IPS-18a (cell line): ENCODE data around the gene SEMA3F.
"Not testable (repeated sequence)": the region's sequence is repeated elsewhere in the genome, so short reads cannot be mapped to it uniquely, and the experiment has no call there.

Source experiments
- H3K27ac ChIP-seq: one replicate; pipeline ENCODE4 v1.5.1; 2013; ENCODE audit warnings: low read length
- H3K27me3 ChIP-seq: one replicate; pipeline ENCODE4 v1.6.1; 2013; ENCODE audit warnings: mild to moderate bottlenecking, low read length; ENCODE audit not compliant: control insufficient read depth, insufficient read depth
- H3K36me3 ChIP-seq: one replicate; pipeline ENCODE4 v1.6.1; 2013; ENCODE audit warnings: low read depth, low read length; ENCODE audit not compliant: control insufficient read depth
- H3K4me1 ChIP-seq: one replicate; pipeline ENCODE4 v1.6.1; 2013; ENCODE audit warnings: low read depth, low read length; ENCODE audit not compliant: control insufficient read depth
- H3K4me3 ChIP-seq: one replicate; pipeline ENCODE4 v1.5.1; 2013; ENCODE audit warnings: low read length
- H3K9ac ChIP-seq: one replicate; pipeline ENCODE4 v1.6.1; 2013; ENCODE audit warnings: mild to moderate bottlenecking, low read length, moderate library complexity
- H3K9me3 ChIP-seq: one replicate; pipeline ENCODE4 v1.6.1; 2013; ENCODE audit warnings: low read depth, low read length; ENCODE audit not compliant: control insufficient read depth

Gene SEMA3F

DNA sequence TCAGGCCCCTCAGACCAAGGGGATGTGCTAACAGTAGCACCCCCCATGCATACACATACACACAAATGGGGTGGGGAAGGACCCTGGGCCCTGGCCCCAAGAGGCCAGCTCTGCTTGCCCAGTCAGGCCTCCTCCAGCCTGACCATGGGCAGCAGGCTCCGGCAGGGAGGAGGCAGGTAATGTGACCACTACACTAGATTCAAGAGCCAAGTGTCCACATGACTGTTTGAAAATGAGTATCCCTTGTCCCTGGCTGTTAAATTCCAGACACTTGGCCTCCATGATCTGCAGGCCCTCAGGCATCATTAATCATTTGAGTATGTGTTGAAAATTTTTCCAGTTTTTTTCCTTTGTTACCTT lies 67.0 kb downstream of the SEMA3F start:
- Histone ChIP-seq H3K36me3 (no peaks in the 10 kb centered on the region), H3K27ac (no peak overlapping the region), H3K4me1 (no peaks in the 10 kb centered on the region), H3K9ac (no peak overlapping the region), H3K27me3 (peaks cover 8% of the 10 kb centered on the region), H3K4me3 (no peak overlapping the region), H3K9me3 (no peaks in the 10 kb centered on the region)

- H3K4me3 ChIP-seq, result no peak overlapping the region
- no peak overlapping the region for H3K27ac ChIP-seq
- H3K9me3 ChIP-seq, result no peaks in the 10 kb centered on the region
- H3K27me3 ChIP-seq, result peaks cover 8% of the 10 kb centered on the region
- peaks cover 7% of the 10 kb centered on the region for H3K4me1 ChIP-seq
- H3K9ac ChIP-seq, result no peak overlapping the region
- H3K36me3 ChIP-seq, result no peaks in the 10 kb centered on the region
Measured at GRCh38 chr3:50224639-50225038, 69.5 kb downstream of the SEMA3F start.

DNA sequence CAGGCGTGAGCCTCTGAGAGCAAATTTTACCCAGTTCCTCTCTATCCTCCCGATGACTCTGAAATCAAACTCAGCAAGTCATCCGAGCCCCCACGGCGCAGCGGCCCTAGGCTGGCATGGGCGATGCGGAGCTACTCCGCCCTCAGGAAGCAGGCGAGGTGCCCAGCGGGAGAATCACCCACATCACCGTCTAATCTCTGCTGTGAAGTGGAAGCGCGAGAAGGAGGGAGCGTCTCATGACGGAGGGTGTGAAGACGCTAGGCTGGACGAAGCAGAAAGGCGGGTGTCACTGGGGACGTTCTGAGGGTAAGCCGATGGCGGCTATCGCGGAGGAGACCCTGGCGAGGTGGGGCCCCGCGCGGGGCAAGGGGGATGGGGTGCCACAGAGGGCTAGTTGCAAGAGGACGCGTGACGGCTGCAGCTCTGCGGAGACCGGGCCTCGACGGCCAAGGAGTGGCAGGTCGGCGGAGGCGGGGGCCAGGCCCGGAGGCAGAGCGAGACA lies 71.8 kb downstream of the SEMA3F start:
- Histone ChIP-seq H3K36me3 (no peaks in the 10 kb centered on the region), H3K4me3 (peak overlapping the region; percentile 90), H3K27ac (no peak overlapping the region), H3K4me1 (peaks cover 7% of the 10 kb centered on the region), H3K9ac (no peak overlapping the region), H3K27me3 (peaks cover 8% of the 10 kb centered on the region), H3K9me3 (no peaks in the 10 kb centered on the region)

- peak overlapping the region; percentile 93 for H3K27ac ChIP-seq
- H3K27me3 ChIP-seq, result peaks cover 8% of the 10 kb centered on the region
- peak overlapping the region; percentile 93 for H3K9ac ChIP-seq
- H3K4me1 ChIP-seq, result peaks cover 7% of the 10 kb centered on the region
- H3K36me3 ChIP-seq, result no peaks in the 10 kb centered on the region
- no peaks in the 10 kb centered on the region for H3K9me3 ChIP-seq
- H3K4me3 ChIP-seq, result peak overlapping the region; percentile 90
Measured at GRCh38 chr3:50227390-50228183, 72.5 kb downstream of the SEMA3F start.

- H3K27ac ChIP-seq, H3K27me3 ChIP-seq: not testable (repeated sequence)
Measured at GRCh38 chr3:50228184-50228763, 73.2 kb downstream of the SEMA3F start.

GRCh38 chr3:50229490-50229889 lies 74.4 kb downstream of the SEMA3F start:
- Histone ChIP-seq H3K9ac (no peak overlapping the region), H3K9me3 (no peaks in the 10 kb centered on the region), H3K4me1 (peaks cover 7% of the 10 kb centered on the region), H3K27me3 (peaks cover 8% of the 10 kb centered on the region), H3K27ac (no peak overlapping the region), H3K36me3 (no peaks in the 10 kb centered on the region), H3K4me3 (no peak overlapping the region)

More at GRCh38 chr3:50228184-50228763, 73.2 kb downstream of the SEMA3F start:
- not testable (repeated sequence) for H3K36me3 ChIP-seq, H3K4me1 ChIP-seq, H3K9me3 ChIP-seq
- peak overlapping the region; percentile 93 for H3K9ac ChIP-seq
- H3K4me3 ChIP-seq, result peak overlapping the region; percentile 90

DNA sequence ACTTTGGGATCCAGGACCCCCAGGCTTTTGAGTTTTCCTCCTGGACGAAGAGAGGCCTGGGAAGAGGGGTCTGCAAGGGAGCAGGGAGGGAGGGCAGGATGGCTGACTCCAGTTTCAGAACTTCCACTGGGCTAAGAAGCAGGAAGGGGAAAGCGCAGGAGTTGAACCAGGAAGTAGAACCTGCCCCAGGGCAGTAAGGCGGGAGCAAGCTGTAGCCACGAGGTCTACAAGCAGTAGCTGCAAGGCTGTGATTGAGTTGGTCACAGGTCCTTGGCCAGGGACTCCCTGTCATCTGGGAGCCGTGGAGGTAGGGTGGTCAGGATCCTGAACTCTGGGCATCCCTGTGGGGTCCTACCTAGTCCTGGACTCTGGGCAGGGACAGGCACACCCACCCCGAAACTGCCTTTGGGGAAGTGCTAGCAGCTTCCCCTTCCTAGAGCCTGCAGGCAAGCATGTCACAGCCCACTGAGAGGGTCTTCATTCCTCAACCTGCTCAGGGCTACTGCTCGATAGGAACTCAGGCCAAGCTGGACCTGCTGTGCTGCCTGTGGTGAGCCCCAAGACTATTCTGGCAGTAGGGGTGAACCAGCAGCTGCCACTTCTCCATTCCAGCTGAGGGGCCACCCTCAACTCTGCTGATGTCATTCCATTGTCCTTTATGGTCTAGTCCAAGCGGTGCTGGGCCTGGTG lies 75.1 kb downstream of the SEMA3F start:
- H3K27ac ChIP-seq, result no peak overlapping the region
- no peaks in the 10 kb centered on the region for H3K9me3 ChIP-seq
- H3K4me1 ChIP-seq, result peaks cover 7% of the 10 kb centered on the region
- no peak overlapping the region for H3K4me3 ChIP-seq
- peaks cover 8% of the 10 kb centered on the region for H3K27me3 ChIP-seq
- H3K36me3 ChIP-seq, result no peaks in the 10 kb centered on the region
- no peak overlapping the region for H3K9ac ChIP-seq

GRCh38 chr3:50230794-50231125 lies 75.6 kb downstream of the SEMA3F start:
- peaks cover 8% of the 10 kb centered on the region for H3K27me3 ChIP-seq
- no peak overlapping the region for H3K9ac ChIP-seq
- H3K4me3 ChIP-seq, result no peak overlapping the region
- no peaks in the 10 kb centered on the region for H3K9me3 ChIP-seq
- no peaks in the 10 kb centered on the region for H3K36me3 ChIP-seq
- H3K4me1 ChIP-seq, result peaks cover 7% of the 10 kb centered on the region
- no peak overlapping the region for H3K27ac ChIP-seq

- Histone ChIP-seq H3K27me3 (peaks cover 5% of the 10 kb centered on the region), H3K9ac (no peak overlapping the region), H3K4me1 (peaks cover 7% of the 10 kb centered on the region), H3K36me3 (no peaks in the 10 kb centered on the region), H3K9me3 (no peaks in the 10 kb centered on the region), H3K4me3 (no peak overlapping the region), H3K27ac (no peak overlapping the region)
Measured at GRCh38 chr3:50231581-50231980, 76.5 kb downstream of the SEMA3F start.

DNA sequence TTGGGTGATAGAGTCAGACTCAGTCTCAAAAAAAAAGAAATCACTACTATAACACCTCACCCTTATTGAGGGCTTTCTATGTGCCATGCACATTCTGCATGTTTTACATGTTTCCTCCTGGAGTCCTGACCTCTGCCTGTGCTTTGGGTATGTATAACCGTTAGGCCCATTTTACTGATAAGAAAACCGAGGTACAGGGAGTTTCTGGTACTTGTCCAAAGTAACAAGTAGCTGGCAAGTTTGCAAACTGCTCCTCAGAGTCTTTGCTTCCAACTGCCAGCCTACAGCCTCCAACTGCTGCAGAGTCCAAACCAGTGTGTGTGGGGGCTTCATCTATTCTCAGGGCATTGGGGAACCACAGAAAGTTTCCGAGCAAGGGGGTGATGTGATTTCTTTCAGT lies 77.2 kb downstream of the SEMA3F start:
- no peaks in the 10 kb centered on the region for H3K27me3 ChIP-seq
- no peak overlapping the region for H3K27ac ChIP-seq
- H3K36me3 ChIP-seq, result no peaks in the 10 kb centered on the region
- H3K4me1 ChIP-seq, result peaks cover 10% of the 10 kb centered on the region
- no peak overlapping the region for H3K9ac ChIP-seq
- H3K4me3 ChIP-seq, result no peak overlapping the region
- H3K9me3 ChIP-seq, result no peaks in the 10 kb centered on the region

DNA sequence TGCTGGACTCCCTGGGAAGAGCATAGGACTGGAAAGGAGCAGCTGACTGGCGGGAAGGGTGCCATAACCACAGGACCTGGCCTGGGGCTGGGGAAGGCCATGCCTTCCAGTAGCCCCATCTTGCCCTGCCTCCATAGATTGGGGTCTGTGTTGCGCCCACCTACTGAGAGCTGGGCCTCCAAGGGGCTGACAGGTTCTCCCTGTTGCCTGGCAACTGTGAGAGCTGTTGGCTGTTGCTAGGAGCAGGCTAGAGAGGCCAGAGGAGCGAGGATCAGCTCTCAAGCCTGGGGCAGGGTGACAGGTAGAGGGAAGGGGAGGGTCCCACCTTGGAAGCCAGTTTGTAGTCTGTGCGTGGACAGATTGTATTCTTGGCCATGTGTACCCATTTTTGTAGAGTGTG lies 78.1 kb downstream of the SEMA3F start:
- no peak overlapping the region for H3K4me3 ChIP-seq
- H3K9me3 ChIP-seq, result no peaks in the 10 kb centered on the region
- peaks cover 15% of the 10 kb centered on the region for H3K4me1 ChIP-seq
- H3K27me3 ChIP-seq, result no peaks in the 10 kb centered on the region
- no peak overlapping the region for H3K9ac ChIP-seq
- H3K36me3 ChIP-seq, result no peaks in the 10 kb centered on the region
- H3K27ac ChIP-seq, result no peak overlapping the region
